RWPE1 (cell line): Measurements from ENCODE around the gene LRP1B.

ENCODE experiments used
- CTCF ChIA-PET: fragments of 350-600 bp; sonication (Branson Sonifier 250); formaldehyde crosslinking; extraction: SDS; loops from one replicate; lab custom pipeline; 2021; lab: Yijun Ruan, JAX
- POLR2A ChIA-PET: fragments of 400-600 bp; formaldehyde crosslinking; extraction: SDS; loops from one replicate; lab custom pipeline; 2020; ENCODE audit warnings: antibody characterized with exemption; ENCODE audit not compliant: low non-redundant PET; lab: Yijun Ruan, JAX
- DNase-seq: peaks from one replicate; pipeline ENCODE4 v3.0.0; 2012; ENCODE audit warnings: low spot score
- H3K27ac ChIP-seq: fragments of 450-650 bp; 2 replicates; pipeline ENCODE4 v1.5.1; 2017
- CTCF ChIP-seq: fragments of 450-650 bp; conservative IDR thresholded peaks from 2 replicates; pipeline ENCODE4 v1.5.1; 2017; ENCODE audit warnings: low read depth, mild to moderate bottlenecking

LRP1B gene

GRCh38 chr2:140273408-140273807, 1857.4 kb downstream of the LRP1B start:
- POLR2A ChIA-PET, result no interaction called here
- DNase-seq, result no peak
- CTCF ChIA-PET, result no interaction called here
- no peak overlapping the region for H3K27ac ChIP-seq
- no peak for TF ChIP-seq CTCF

- TF ChIP-seq CTCF, result no peak
- CTCF ChIA-PET, result no interaction called here
- H3K27ac ChIP-seq, result no peak overlapping the region
- DNase-seq, result no peak
- POLR2A ChIA-PET, result no interaction called here
Observed at GRCh38 chr2:140270224-140270623, 1860.6 kb downstream of the LRP1B start.

- POLR2A ChIA-PET, result no interaction called here
- H3K27ac ChIP-seq, result no peak overlapping the region
- CTCF ChIA-PET, result no interaction called here
Observed at GRCh38 chr2:140269000-140269399, 1861.8 kb downstream of the LRP1B start.

GRCh38 chr2:140262908-140263307, 1867.9 kb downstream of the LRP1B start:
- DNase-seq, result no peak
- H3K27ac ChIP-seq, result no peak overlapping the region
- POLR2A ChIA-PET, result no interaction called here
- CTCF ChIA-PET, result no interaction called here
- no peak for TF ChIP-seq CTCF

More at GRCh38 chr2:140269000-140269399, 1861.8 kb downstream of the LRP1B start:
- no peak for TF ChIP-seq CTCF
- DNase-seq, result no peak

GRCh38 chr2:140257692-140258300, 1873.0 kb downstream of the LRP1B start:
- CTCF ChIA-PET, result no interaction called here
- DNase-seq, result peak; percentile 6
- TF ChIP-seq CTCF, result no peak

GRCh38 chr2:140256080-140256479, 1874.7 kb downstream of the LRP1B start:
- H3K27ac ChIP-seq, result no peak overlapping the region
- ChIA-PET CTCF (no interaction called here), POLR2A (no interaction called here)
- DNase-seq, result no peak
- no peak for TF ChIP-seq CTCF

More at GRCh38 chr2:140257692-140258300, 1873.0 kb downstream of the LRP1B start:
- POLR2A ChIA-PET, result no interaction called here
- H3K27ac ChIP-seq, result no peak overlapping the region
